Choroid plexus epithelial cell (primary cell): ENCODE results near the gene ZNF367.
A peak's percentile ranks its signal among the peaks of the same experiment; 100 is the strongest.

Experiments used
- DNase-seq: peaks from one replicate; pipeline ENCODE4 v3.0.0-alpha.2; 2010; ENCODE audit warnings: low read depth
- H3K4me3 ChIP-seq: 2 replicates; pipeline ENCODE4 v1.5.1; 2011; ENCODE audit warnings: low read depth, mild to moderate bottlenecking, control low read depth, low read length, moderate library complexity
- TF ChIP-seq, protein P1 (sequence below): conservative IDR thresholded peaks from 2 replicates; pipeline ENCODE4 v1.5.1; 2011; ENCODE audit warnings: low read depth, mild to moderate bottlenecking, control low read depth, inconsistent platforms, low read length, moderate library complexity

ZNF367 gene

GRCh38 chr9:96388144-96388543 lies 30.0 kb downstream of the ZNF367 start:
- TF ChIP-seq, protein P1, sequence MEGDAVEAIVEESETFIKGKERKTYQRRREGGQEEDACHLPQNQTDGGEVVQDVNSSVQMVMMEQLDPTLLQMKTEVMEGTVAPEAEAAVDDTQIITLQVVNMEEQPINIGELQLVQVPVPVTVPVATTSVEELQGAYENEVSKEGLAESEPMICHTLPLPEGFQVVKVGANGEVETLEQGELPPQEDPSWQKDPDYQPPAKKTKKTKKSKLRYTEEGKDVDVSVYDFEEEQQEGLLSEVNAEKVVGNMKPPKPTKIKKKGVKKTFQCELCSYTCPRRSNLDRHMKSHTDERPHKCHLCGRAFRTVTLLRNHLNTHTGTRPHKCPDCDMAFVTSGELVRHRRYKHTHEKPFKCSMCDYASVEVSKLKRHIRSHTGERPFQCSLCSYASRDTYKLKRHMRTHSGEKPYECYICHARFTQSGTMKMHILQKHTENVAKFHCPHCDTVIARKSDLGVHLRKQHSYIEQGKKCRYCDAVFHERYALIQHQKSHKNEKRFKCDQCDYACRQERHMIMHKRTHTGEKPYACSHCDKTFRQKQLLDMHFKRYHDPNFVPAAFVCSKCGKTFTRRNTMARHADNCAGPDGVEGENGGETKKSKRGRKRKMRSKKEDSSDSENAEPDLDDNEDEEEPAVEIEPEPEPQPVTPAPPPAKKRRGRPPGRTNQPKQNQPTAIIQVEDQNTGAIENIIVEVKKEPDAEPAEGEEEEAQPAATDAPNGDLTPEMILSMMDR = no peak
- no peak overlapping the region for H3K4me3 ChIP-seq
- no peak for DNase-seq

DNA sequence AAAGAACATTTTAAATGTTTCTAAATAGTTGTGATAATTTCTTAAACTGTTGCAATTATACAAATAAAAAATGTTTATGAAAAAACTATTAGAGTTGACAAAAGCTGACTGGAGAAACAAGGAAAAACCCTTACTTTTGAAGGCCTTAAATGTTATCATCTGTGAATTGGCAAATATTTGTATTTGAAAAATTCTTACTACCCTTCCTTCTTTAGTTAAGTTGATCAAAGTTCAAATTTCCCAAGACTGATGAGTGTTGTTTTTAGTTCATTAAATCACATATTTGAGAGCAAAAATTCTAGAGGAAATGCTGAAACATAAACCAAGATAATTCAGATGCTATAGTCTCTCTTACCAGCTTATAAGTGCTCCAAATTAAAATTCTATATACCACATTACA lies 32.0 kb downstream of the ZNF367 start:
- TF ChIP-seq, protein P1 = no peak
- no peak for DNase-seq

DNA sequence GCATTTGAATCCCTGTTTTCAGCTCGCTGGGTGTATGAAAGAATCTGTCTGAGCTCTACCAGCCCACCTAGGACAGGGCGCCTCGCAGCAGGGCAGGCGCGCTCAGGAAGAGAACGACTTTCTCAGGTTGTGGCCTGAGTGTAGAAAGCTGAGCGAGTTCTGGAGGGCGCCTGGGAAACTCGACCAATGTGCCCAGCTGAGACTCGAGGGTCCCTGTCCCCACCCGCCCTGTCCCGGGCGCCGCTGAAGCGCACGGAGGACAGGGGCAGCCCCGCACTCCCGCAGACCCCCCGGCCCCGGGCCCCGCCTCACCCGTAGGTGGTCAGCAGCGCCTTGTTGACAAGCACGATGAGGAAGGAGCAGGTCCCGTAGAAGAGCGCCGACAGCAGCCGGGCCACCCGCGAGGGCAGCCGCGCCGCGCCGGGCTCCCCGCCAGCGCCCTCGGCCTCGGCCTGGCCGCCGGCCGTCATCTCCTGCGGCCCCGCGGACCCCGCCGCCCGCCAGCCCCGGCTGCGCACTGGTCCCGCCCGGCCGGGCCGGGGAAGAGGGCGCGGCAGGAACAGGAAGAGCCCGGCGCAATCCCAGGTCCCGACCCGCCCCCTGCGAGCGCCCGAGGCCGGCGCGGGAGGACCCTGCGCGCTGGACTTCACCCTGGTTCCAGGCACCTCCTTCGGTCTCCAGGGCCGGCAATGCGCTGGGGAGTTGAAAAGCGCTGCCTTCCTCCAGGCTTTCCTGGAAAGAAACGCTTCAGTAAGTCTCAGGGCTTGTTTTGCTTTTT lies 34.8 kb downstream of the ZNF367 start, which contains the start of gene SLC35D2:
TSS of gene SLC35D2 (minus strand) at position 547 of the 778 bp plus-strand sequence. CDS start at position 470, 77 bp downstream.
- peak within 1 kb of the TSS; percentile 73 for H3K4me3 ChIP-seq
- DNase-seq = peak; percentile 53
- TF ChIP-seq, protein P1 = no peak

More for the DNA sequence above, 32.0 kb downstream of the ZNF367 start:
- H3K4me3 ChIP-seq = no peak overlapping the region

DNA sequence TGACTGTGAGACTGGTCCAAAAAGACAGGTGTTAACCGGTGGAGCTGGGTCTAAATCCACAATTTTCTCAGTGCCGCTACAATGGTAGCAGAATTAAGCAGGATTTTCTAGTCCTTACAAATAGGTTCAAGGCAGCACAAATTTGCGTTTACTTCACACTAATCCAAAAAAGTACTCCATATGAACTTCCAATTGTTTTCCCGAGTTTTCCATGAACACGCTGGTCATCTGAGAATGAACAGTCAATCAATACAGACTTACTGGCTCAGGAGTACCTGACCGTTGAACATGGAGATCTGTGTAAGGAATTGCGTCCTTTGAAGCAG lies 35.4 kb downstream of the ZNF367 start:
- TF ChIP-seq, protein P1 = no peak
- peak overlapping the region; percentile 73 for H3K4me3 ChIP-seq
- no peak for DNase-seq

GRCh38 chr9:96382175-96382574 lies 36.0 kb downstream of the ZNF367 start:
- no peak for DNase-seq
- TF ChIP-seq, protein P1 = no peak
- no peak overlapping the region for H3K4me3 ChIP-seq

DNA sequence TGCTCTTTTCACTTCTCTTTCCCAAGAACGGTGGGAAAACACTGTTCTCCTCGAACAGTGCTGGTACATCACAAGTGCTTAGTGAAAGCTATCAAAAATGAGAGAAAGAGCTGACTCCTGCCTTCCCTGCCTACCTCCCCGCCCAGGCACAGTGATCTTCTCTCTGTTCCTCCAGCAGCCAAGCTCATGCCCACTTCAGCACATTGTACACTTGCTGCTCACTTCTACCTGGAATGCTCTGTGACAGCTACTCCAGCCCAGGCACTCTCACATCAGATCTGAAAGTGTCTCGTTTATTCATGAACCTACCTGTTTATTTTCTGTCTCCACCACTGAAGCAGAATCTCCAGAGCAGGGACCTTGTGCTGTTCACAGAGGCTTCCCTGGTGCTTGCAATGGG lies 36.5 kb downstream of the ZNF367 start:
- no peak overlapping the region for H3K4me3 ChIP-seq
- TF ChIP-seq, protein P1 = no peak
- DNase-seq = no peak

GRCh38 chr9:96381125-96381524 lies 37.0 kb downstream of the ZNF367 start:
- TF ChIP-seq, protein P1 = no peak
- DNase-seq = no peak
- no peak overlapping the region for H3K4me3 ChIP-seq
